ENCODE measurements around the gene ADCY9.

DNA sequence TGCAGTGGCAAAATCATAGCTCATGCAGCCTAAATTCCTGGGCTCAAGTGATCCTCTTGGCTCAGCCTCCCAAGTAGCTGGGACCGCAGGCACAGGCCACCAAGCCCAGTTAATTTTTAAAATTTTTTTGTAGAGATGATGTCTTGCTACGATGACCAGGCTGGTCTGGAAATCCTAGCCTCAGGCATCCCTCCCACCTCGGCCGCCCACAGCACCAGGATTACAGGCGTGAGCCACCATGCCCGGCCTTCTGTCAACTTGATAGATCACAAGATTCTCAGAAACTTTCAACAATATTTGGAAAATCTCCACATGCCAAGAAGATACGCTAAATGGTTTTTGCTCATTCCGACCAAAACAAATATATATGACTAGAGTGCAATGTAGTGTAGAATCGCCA is 111.0 kb downstream of the ADCY9 start:
- no peak for TF ChIP-seq CTCF (IDR thresholded peaks at IDR 0.05)
- no peak for TF ChIP-seq EZH2 (IDR thresholded peaks at IDR 0.05; ENCODE audit: borderline replicate concordance, insufficient read depth, low read depth, low read length, poor library complexity, severe bottlenecking)

Measured in B cell (primary cell).